Stimulated activated CD4-positive, alpha-beta T cell treated with anti-CD3 and anti-CD28 coated beads, Interleukin-4, amount 100 ng/mL, for 4 hours (primary cell): ENCODE data around the gene KYNU.
"Not testable (repeated sequence)": the region's sequence is repeated elsewhere in the genome, so short reads cannot be mapped to it uniquely, and the experiment has no call there.

Experiments used
- DNase-seq, 2 experiments: peaks; one replicate each; pipeline ENCODE4 v3.0.0-alpha.2; 2020

The KYNU gene

GRCh38 chr2:142877216-142877838, at the start of gene KYNU:
Gene KYNU (plus strand): TSS chr2:142877664. CDS start chr2:142885368, 7,704 bp downstream.
- DNase-seq, result no peak

DNA sequence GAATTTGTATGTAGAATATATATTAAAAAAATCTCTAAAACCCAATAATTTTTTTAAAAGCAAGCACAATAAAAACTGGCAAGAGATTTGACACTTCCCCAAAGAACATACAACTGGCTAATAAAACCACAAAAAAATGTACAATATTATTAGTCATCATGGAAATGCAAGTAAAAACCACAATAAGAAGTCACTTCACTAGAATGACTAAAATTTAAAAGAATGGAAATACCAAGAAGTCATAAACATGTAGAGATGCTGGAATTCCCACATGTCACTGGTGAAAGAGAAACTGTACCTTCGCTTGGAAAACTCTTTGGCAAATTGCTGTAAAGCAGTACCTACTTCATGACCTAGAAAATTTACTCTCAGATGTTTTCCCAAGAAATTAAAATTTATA, 43.4 kb upstream of the KYNU start:
- DNase-seq, result no peak

- no peak for DNase-seq
These were observed 37.0 kb upstream of the KYNU start for GRCh38 chr2:142840436-142840835.

DNA sequence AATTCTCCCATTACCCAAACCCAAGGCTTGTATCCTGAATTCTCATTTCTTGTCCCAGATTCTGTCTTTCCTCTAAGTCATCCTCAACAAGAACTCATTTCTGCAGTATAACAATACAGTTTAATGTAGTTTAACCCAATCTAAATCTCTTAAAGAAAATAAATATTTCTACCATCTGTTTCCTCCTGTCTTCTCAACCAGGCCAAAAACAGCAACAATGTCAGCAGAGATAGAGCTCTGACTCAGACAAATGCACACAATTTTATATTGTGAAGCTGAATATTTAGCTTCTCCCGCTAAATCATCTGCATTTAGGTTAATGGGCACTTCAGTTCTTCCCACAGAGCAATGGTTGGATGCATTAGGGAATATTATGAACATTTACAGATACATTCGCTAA, 35.7 kb upstream of the KYNU start:
- no peak for DNase-seq

DNA sequence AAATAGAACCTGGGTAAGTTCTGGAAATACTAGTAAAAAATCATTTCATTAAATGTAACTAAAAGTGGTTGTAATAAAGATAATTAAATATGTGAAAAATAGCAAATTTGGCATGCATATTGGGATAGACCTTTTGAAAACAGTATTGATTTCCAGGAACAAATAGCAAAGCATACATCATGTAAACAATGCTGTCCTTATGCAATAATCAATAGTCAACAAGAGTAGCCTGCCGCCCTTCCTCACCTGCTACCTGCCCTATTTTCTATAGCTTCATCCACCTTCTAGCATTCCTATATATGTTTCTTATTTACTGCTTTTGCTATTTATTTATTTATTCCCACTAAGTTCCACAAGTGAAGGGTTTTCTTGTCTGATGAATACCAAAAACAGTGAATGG, 35.1 kb upstream of the KYNU start:
- DNase-seq, result no peak

DNA sequence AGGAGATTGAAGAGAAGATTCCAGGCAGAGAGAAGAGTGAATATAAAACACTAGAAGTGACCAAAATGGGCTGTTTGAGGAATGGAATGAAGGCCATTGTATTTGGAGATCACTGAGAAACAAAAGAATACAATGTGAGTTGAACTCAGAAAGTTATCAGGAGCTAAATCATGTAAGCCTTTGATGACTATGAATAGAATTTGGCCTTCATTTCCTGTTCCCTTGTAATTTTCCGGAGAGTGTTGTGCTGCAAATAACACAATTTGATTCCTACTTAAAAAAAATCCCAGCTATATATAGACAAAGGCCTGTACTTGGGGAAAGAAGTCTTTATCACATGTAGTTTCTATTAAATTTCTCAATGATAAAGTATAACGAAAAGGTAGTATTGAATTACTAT, 33.7 kb upstream of the KYNU start:
- no peak for DNase-seq

DNA sequence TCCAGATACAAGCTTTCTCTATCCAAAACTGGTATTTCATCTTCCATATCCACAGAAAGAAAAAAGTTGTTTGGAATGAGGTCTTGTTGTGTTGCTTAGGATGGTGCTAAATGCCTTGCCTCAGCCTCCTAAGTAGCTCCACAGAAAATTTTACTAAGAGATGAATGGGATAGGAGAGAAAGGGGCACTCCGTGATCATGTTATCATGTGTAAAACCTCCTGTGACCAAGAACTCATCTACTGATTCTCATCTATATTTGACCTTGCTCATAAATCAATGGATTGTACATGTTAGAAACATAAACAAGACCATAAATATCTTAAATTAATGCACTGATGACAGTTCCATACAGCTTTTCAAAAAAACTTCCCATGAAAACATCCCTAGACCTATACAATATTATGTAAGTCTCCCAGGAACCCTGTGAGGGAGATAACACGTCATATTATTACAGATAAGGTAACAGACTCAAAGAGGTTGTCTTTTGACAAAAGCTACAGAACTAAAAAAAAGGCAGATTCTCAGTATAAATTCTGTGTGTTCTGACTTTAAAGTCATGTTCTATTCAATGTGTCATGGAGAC, 29.3 kb upstream of the KYNU start:
- no peak for DNase-seq

GRCh38 chr2:142849820-142850219, 27.6 kb upstream of the KYNU start:
- no peak for DNase-seq

DNA sequence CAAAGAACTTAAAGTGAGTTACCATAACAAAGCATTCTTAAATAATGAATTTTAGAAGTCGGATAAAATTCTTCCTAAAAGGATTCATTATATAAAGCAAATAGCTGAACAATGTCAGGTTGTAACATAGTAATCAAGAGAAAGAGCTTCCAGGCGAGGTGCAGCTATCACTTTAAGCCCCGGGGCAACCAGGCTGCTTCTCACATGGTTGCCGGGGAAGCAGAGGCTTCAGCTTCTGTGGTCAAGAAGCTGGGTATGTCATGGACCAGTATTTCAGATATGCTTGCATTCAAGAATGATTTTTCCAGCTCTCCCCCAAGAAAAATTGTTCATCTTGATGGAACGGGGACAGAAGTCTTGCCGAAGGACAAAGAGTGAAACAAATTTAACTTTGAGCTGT, 23.6 kb upstream of the KYNU start:
- DNase-seq, result no peak

- no peak for DNase-seq
These were observed 20.0 kb upstream of the KYNU start for GRCh38 chr2:142857256-142858164.

DNA sequence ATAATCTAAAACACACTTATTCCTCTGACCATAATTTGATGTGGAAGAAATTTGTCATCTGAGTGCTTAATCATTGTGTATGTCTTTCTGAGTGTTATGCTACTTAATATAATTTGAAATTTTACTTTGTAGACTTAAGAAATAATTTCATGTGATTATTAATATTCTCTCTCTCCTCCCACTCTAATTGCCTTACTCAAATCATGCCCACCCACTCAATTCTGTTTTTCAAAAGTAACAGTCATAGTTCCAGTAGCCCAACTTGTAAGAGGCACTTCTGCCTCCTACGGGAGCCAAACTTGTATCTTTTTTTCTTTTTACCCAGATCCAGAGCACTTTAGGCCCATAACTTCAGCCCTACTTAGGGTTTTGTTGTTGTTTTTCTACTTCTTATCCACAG, 18.5 kb upstream of the KYNU start:
- DNase-seq, result no peak

DNA sequence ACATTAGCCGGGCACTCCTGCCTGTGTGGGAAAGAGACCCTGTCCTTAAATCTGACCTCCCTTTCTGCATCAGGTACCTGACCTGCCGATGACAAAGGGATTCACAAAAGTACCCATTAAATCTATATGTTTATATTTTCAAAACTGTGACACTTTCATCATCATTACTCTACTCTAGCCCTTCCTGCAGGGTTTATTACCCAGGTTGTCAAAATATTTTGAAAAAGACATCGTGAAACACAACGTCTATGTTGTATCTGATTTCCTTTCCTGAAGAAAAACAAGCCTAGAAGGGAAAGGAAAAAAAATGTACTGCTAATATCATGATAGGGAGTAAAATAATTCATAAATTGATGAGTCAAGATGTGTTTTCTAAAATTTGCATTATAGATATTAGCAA, 15.2 kb upstream of the KYNU start:
- DNase-seq, result no peak

DNA sequence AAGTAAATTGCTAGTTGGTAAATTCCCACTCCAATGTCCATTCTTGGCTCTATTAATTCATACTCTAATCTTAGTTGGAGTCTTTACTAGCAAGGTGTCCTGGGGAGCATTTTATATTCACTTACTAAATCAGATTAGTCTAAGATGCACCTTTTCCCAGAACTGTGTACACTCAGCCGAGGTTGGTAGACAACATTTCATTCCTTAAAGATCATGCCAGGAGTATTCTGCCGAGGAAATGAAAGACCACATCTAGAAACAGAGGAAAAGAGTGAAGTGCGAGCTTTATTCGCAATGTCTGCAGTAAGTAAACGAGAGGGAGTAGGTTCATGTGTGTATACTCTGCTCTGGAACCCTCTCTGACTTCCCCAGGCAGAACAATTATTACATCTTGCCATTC, 14.6 kb upstream of the KYNU start:
- DNase-seq, result no peak

DNA sequence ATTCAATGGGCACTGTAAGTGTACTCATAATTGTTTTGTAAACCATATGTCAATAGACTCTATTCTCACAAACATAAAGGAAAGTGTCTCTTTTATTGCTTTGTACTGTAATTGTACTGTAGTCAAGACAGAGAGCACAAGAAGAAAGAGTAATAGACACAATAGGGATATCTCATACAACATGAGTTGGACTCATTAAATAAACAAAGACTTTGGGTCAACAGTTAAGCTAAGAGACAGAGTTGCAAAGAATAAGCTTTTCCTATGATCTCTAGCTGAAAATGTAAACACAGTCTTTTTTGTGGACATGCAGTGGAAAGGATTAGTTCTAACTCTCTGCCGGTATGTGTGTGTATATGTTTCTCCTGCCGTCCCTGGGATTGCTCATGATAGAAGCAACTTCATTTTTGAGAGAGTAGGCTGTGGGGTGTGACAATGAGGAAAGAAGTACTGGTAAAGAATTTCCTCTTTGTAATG, 13.9 kb upstream of the KYNU start:
- DNase-seq, result no peak

- not testable (repeated sequence) for DNase-seq
These were observed 12.9 kb upstream of the KYNU start for GRCh38 chr2:142864605-142865004.

GRCh38 chr2:142865924-142866323, 11.5 kb upstream of the KYNU start:
- no peak for DNase-seq

GRCh38 chr2:142866426-142866825, 11.0 kb upstream of the KYNU start:
- no peak for DNase-seq

DNA sequence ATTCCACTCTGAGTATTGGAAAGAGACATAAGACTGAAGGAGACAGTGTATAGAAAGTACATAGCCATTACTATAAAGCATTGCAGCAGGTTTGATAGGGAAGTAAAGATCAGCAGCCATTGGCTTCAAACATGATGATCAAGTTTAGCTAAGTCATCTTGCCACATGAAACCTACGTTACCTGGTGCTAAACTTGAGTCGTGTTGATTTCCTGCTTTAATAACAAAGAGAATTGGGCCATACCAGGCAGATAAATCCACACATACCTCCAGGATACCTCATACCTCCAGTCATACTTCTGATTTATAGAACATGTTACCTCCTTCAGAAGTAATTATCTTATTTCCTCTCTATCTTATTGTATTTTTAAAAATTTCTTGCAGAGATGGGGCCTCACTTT, 10.3 kb upstream of the KYNU start:
- no peak for DNase-seq

GRCh38 chr2:142868229-142868762, 9.2 kb upstream of the KYNU start:
- DNase-seq, result no peak

DNA sequence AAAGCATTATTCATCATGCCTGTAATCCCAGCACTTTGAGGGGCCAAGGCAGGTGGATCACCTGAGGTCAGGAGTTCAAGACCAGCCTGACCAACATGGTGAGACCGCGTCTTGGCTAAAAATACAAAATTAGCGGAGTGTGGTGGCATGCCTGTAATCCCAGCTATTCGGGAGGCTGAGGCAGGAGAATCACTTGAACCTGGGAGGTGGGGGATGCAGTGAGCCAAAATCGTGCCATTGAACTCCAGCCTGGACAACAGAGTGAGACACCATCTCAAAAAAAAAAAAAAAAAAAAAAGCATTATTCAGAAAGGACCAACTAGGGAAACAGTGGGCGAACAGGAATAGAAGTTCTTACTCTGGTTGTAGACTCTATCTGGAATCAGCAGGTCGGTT, 8.4 kb upstream of the KYNU start:
- DNase-seq, result not testable (repeated sequence)

DNA sequence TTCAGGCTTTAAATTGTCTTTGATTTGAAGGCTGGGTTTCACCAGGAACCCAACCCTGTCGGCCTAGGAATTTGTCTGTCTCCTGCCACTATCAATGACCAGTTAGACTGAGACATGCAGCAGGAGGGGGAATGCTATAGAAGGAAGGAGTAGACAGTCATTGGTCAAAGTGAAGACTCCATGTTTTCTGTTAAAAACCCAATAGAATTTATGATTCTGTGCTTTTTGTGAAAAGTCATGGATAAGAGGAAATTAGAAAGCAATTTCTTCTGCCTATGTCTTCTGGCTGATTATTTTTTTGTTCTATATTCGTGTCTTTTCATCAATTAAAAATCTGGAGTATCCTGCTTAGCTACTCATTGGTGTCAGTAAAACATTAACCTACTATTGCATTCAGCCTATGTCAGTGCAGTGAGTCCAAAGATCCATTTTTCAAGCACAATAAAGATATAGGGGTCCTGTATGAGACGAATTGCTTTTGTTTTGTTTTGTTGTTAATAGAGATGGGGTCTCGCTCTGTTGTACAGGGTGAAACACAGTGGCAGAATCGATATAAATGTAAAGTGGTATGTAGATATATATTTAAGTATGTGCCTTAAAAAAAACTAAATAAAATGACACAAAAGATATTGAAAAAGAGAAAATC, 7.9 kb upstream of the KYNU start:
- no peak for DNase-seq

DNA sequence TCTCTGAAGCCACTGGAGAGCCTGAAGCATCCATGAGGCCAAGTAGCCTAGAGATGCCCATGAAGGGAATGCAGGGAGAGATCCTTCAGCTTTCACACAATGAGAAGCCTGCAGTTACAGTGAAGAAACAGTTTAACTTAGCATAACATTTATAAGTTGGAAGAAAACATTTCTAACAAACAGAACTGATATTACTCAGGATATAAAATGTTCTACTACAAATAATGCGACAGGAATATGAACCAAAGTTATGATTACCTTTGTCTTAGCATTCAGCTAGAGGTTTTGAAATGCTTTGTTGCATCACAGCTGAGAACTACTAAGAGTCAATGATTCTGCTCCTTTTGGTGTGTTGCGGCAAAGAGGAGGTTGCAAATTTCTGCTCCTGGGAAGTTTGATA, 6.9 kb upstream of the KYNU start:
- DNase-seq, result no peak

- no peak for DNase-seq
These were observed 6.1 kb upstream of the KYNU start for GRCh38 chr2:142871396-142871795.
